ENCODE results near the gene LETM1. TPM values are rescaled to one million over a fixed set of nuclear protein-coding genes. Genes with fewer than 3 reads are reported as not detected.

LETM1 gene
- total and polyA plus RNA-seq, 2 of the 8 experiments (the other 6 are each of a cell fraction or from before 2014, with no cell fraction given), result 19.8 to 50.1 TPM

DNA sequence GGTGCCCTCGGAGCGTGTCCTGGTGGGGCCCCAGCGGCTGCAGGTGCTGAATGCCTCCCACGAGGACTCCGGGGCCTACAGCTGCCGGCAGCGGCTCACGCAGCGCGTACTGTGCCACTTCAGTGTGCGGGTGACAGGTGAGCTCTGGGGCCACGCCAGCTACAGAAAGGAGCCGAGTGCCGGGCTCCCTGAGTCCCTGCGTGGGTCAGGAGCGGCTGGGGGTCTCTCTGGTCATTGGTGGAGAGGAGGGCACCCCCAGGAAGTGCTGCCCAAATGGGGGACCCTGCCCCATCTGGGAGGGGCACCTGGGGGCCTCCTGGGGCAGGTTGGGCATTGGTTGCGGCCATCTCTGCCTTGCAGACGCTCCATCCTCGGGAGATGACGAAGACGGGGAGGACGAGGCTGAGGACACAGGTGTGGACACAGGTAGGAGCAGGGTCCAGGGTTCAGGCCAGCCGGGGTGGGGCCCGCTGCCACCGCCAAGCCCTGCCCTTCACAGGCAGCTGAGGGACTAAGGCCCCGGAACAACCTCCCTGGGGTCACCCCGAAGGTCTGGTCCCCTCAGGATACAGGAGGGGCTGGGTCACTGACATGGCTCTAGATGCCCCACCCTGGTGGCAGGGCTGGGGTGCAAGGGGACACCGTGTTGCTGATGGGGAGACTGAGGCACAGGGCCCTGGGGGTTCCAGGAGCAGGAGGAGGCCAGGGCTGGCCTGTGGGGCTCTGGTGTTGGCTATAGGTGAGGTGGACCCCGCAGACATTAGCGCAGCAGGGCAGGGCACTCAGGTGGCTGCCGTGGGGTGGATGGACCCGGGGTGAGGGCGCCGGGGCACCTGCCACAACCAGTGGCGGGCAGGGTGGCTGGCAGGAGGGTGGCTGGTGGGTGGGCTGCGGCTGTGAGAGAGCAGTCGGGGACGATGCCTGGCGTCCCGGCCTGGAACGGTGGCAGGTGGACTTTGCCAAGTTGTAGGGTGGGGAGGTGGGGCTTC is 56.3 kb downstream of the LETM1 start (continued):
- TF ChIP-seq EP300 (IDR thresholded peaks at IDR 0.05; ENCODE audit: borderline replicate concordance in 1 of 2, low read depth in 2 of 2, low read length in 2 of 2), result no peak
